NCI-H146 treated with DMSO at 0.1 percent for 48 hours (cell line): ENCODE data around the gene ZNF385D.

Experiments
- DNase-seq: peaks from one replicate; lab custom pipeline; 2025; ENCODE audit not compliant: unreplicated experiment; lab: John Stamatoyannopoulos, UW

Gene ZNF385D

GRCh38 chr3:21462141-21462540 is 288.9 kb downstream of the ZNF385D start:
- no peak for DNase-seq

DNA sequence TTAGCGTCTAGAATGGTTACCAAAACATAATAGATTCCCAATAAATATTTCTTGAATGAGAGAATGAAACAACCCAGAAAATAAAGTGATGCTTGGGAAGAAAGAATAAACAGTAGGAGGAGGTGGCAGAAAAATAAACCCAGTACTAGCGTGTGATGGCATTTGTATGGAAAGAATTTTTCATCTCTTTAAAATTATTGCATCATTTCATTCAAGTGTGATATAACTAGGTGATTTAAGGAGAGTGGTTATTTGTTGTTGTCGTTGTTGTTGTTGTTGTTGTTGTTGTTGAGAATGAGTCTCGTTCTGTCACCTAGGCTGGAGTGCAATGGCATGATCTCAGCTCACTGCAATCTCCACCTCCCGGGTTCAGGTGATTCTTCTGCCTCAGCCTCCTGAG is 293.9 kb downstream of the ZNF385D start:
- DNase-seq: no peak

DNA sequence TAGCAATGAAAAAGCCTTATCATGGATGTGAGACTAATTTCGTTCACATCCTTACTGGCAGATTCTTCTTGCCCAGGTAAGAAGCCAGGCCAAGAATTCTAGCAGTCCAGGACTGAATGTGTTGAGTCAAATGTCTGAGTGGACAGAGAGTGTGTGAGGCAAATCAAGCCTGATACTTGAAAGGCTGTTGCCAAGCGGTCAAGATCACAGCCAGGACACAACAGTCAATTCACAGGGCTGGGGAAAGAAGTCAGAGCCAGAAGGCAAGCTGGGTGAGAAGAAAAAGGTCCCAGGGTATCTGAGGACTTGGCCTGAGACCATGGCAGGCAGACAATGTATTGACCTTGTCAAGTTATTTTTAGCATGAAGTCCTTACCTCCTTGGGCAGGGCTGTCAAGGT is 301.3 kb downstream of the ZNF385D start:
- no peak for DNase-seq

DNA sequence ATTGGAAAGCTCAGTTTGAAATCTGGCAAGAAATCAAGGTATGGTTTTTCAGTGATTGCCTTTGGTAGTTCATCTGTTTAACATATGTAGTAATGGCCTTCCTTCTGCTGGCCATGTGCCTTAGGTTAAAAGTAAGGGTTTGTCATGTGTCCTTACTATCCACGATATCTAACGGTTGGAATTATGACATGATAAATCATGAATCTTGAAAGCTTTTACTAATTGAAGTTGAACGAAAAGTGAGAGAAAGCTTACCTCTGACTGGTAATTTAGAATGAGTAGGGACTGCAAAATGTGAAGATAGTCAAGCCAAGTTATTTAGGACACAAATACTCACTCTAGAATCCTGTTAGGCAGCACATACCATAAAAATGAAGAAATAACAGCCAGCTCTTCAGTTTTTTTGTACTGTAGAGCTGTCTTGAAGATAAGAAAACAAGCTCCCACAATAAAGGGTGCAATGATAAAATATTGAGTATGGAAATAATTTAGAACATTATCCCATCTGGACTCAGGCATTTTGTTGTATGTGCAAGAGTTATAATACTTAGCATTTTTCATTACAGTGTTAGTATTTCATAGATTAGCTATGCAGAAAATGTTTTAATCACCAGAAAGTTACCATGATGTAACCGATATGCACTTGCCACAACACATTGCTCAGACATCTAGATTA is 303.4 kb downstream of the ZNF385D start:
- no peak for DNase-seq

- no peak for DNase-seq
Measured at GRCh38 chr3:21446945-21447475, 304.0 kb downstream of the ZNF385D start.

DNA sequence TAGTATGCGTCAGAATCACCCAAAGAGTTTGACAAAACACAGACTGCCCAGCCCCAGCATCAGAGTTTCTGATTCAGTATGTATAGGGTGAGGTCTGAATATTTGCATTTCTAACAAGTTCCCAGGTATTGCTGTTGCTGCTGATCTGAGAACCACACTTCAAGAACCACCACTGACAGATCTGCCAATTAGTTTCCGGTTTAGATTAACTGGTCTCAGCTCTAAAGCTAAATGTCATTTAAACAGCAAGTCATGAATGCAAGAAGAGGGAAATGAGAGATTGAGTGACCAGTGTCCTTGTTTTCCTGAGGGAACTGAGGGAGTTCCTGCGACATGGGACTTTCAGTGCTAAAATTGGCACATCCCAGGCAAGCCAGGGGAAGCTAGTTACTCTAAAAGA is 305.0 kb downstream of the ZNF385D start:
- no peak for DNase-seq

- DNase-seq: no peak
Measured at GRCh38 chr3:21441821-21442220, 309.2 kb downstream of the ZNF385D start.

- DNase-seq: no peak
Measured at GRCh38 chr3:21436835-21437234, 314.2 kb downstream of the ZNF385D start.

DNA sequence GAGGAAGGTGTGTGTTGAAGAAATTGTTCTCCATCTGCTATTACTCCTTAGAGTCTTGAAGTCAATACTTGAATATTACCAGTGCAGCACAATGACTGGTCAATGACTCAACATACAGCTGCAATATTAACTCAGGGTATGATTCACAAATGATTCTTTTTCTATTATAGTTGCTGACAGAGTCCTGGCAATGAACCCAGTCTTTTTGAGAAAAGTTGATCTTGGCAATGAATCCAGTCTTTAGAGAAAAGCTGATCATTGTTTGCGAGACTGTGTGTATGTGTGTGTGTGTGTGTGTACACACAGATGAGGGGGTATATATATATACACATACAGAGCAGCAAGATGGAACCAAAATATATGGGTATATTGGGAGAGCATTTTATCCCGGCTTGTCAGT is 315.1 kb downstream of the ZNF385D start:
- DNase-seq: no peak

DNA sequence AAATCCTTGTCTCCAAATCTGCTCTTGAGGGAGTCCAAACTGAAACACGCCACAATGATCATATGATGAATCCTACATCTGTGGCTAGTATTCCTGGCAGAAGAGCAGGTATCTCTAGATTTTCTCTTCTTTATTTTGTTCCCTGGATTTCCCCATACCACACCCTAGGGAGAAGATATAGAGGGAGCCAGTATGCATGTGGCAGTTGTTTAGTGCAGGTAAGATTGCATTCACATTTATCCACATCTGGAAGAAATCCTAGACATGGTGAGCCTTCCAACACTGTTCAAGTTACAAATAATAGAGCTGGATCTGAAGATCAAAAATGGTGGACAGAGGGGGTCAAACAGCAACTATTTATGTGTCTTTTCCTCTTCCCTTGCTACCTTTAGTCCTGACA is 316.7 kb downstream of the ZNF385D start:
- DNase-seq: no peak

- DNase-seq: no peak
Measured at GRCh38 chr3:21433751-21434150, 317.3 kb downstream of the ZNF385D start.

GRCh38 chr3:21426920-21427319 is 324.1 kb downstream of the ZNF385D start:
- DNase-seq: no peak

GRCh38 chr3:21425715-21426114 is 325.3 kb downstream of the ZNF385D start:
- no peak for DNase-seq

DNA sequence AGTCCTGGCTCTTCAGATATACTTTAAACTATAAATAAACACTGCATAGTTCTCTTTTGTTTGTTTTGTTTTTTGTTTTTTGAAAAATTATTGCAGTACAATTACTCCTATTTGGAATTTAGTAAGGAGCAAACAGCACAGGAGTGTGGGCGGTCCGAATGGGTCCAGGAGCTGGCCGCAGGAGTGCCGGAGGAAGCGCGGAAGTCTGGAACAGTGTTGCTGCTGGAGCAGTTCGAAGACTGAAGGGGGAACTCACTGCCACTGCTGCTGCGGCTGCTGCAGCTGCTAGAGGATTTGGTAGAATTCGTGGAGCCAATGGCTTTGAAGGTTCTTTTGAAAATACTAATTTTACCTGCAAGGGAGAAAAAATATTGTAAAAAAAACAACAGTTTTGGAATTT is 329.9 kb downstream of the ZNF385D start:
- DNase-seq: no peak

DNA sequence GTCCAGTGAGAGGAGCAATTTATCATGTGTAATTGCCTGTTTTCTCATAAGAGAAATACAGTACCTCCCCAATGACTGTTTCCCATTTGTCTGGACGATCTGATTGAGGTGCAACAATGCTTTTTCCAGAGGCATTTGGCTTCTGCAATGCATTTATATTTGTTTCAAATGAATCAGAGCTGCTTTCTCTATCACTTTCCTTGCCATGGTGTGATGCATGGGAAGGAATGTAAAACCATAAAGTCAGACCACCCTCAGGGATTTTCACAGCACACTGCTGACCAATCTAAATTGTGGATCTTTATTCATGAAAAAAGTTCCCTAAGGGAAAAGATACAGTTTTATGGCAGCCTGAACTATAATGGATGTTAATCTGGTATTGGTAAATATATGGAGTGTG is 333.0 kb downstream of the ZNF385D start:
- no peak for DNase-seq

GRCh38 chr3:21414506-21414905 is 336.5 kb downstream of the ZNF385D start:
- no peak for DNase-seq

GRCh38 chr3:21411058-21411457 is 340.0 kb downstream of the ZNF385D start:
- no peak for DNase-seq

- DNase-seq: no peak
Measured at GRCh38 chr3:21409401-21409800, 341.6 kb downstream of the ZNF385D start.

- DNase-seq: no peak
Measured at GRCh38 chr3:21407743-21408142, 343.3 kb downstream of the ZNF385D start.

- DNase-seq: no peak
Measured at GRCh38 chr3:21405671-21406667, 345.0 kb downstream of the ZNF385D start.

GRCh38 chr3:21398461-21398860 is 352.5 kb downstream of the ZNF385D start:
- DNase-seq: no peak
